Measurements from ENCODE around the gene TEX22. TPM values are rescaled to one million over a fixed set of nuclear protein-coding genes. Genes with fewer than 3 reads are reported as not detected.

Gene TEX22
- total and polyA plus RNA-seq, 2 donors (not counting 1 experiment from before 2014, with no cell fraction given): 1.7 to 7.0 TPM

DNA sequence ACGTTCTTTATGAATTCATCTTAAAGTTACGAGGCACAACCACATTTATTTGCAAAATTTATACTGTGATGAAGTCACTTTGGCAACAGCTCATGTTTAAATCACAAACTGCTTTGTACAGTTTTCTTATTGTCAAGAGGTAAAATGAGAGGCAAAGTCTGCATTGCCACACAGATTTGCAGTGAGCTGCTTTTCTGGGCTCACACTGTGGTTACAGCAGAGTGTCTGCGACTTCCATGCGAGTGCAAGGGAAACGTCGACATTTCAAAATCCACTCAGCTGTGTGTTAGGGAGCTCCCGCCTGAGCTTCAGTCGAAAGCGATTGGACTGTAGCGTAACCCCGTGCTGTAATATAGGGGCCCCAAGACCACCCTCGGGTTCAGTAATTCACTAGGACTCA, 34.3 kb downstream of the TEX22 start:
- H4K20me1 ChIP-seq (ENCODE audit: control insufficient read depth, insufficient read depth, low read length, poor library complexity, severe bottlenecking): peaks cover 70% of the 10 kb centered on the region
- no peaks in the 10 kb centered on the region for H3K9me3 Mint-ChIP-seq (ENCODE audit: insufficient read depth)

DNA sequence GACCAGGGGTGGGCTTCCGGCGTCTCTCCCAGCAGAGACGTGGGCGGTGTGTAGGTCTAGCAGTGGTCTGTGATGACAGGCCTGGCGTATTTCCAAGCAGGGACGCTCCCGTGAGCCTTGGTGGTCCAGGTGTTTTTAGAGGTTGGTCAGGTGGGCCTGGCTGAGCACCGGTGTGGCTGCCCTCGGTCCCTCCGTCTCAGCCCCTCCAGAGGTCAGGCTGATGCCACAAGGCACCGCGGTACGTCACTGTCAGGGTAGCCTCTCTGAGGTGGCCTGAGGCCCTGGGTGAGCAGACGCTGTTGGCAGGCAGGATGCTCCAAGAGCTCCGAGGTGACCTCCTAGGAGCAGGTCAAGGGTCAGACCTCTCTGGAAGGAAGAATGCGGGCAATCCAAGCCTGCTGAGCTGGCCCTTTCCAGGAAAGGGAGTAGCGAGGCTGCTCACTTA, 34.8 kb downstream of the TEX22 start:
- Mint-ChIP-seq H3K27me3 (no peaks in the 10 kb centered on the region), H3K4me3 (no peak overlapping the region), H3K9me3 (ENCODE audit: insufficient read depth) (no peaks in the 10 kb centered on the region), H3K27ac (no peak overlapping the region), H3K4me1 (peaks cover 18% of the 10 kb centered on the region)
- TF ChIP-seq, protein P1, sequence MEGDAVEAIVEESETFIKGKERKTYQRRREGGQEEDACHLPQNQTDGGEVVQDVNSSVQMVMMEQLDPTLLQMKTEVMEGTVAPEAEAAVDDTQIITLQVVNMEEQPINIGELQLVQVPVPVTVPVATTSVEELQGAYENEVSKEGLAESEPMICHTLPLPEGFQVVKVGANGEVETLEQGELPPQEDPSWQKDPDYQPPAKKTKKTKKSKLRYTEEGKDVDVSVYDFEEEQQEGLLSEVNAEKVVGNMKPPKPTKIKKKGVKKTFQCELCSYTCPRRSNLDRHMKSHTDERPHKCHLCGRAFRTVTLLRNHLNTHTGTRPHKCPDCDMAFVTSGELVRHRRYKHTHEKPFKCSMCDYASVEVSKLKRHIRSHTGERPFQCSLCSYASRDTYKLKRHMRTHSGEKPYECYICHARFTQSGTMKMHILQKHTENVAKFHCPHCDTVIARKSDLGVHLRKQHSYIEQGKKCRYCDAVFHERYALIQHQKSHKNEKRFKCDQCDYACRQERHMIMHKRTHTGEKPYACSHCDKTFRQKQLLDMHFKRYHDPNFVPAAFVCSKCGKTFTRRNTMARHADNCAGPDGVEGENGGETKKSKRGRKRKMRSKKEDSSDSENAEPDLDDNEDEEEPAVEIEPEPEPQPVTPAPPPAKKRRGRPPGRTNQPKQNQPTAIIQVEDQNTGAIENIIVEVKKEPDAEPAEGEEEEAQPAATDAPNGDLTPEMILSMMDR (IDR thresholded peaks at IDR 0.05): no peak
- TF ChIP-seq EZH2 (IDR thresholded peaks at IDR 0.05; ENCODE audit: borderline replicate concordance, insufficient read depth, low read depth, low read length, poor library complexity, severe bottlenecking): no peak
- Histone ChIP-seq H3K27ac (ENCODE audit: low read length in 2 of 2) (no peak overlapping the region), H3K4me3 (ENCODE audit: control extremely low read depth in 1 of 5, extremely low read depth in 1 of 5, insufficient read depth in 1 of 5, low read depth in 2 of 5, low read length in 4 of 5) (no peak overlapping the region), H3K9ac (ENCODE audit: low read length) (no peak overlapping the region), H4K20me1 (ENCODE audit: control insufficient read depth, insufficient read depth, low read length, poor library complexity, severe bottlenecking) (peaks cover 73% of the 10 kb centered on the region), H3K79me2 (ENCODE audit: control insufficient read depth, insufficient read depth, low read length) (peaks cover 74% of the 10 kb centered on the region), H3K36me3 (replicated peaks in 1 of 2; ENCODE audit: control extremely low read depth in 1 of 2, control insufficient read depth in 1 of 2, extremely low read depth in 1 of 2, insufficient read depth in 2 of 2, low read length in 1 of 2) (peaks cover 0 to 12% of the 10 kb centered on the region in 2 experiments), H3K4me2 (replicated peaks; ENCODE audit: low read depth, low read length, poor library complexity, severe bottlenecking) (no peak overlapping the region), H2AFZ (ENCODE audit: insufficient read depth, low read depth, low read length, poor library complexity, severe bottlenecking) (no peak overlapping the region), H3K27me3 (replicated peaks in 1 of 4; ENCODE audit: control extremely low read depth in 1 of 4, control insufficient read depth in 3 of 4, insufficient read depth in 4 of 4, low read length in 3 of 4) (no peaks in the 10 kb centered on the region), H3K9me3 (ENCODE audit: control extremely low read depth in 1 of 3, control insufficient read depth in 2 of 3, insufficient read depth in 1 of 3, low read length in 2 of 3) (peaks cover 0 to 20% (median 6%) of the 10 kb centered on the region in 3 donors), H3K4me1 (ENCODE audit: control insufficient read depth in 2 of 2, insufficient read depth in 2 of 2, low read length in 2 of 2) (peaks cover 0 to 16% of the 10 kb centered on the region in 2 donors)
- WGBS (ENCODE audit: insufficient coverage): 92% methylated on average over 15 of the region's 17 CpGs
- POLR2A ChIA-PET: no interaction called here
- DNase-seq (no peak), ATAC-seq (ENCODE audit: low read depth) (no peak)
- intact Hi-C loops (cut with micrococcal nuclease): no loop called here
- CTCF ChIA-PET: no interaction called here

More for the DNA sequence above, 34.3 kb downstream of the TEX22 start:
- peaks cover 0 to 11% of the 10 kb centered on the region in 2 donors for H3K4me1 ChIP-seq (ENCODE audit: control insufficient read depth in 2 of 2, insufficient read depth in 2 of 2, low read length in 2 of 2)
- 99% methylated on average over 10 of the region's 12 CpGs for WGBS (ENCODE audit: insufficient coverage)
- H3K4me2 ChIP-seq (replicated peaks; ENCODE audit: low read depth, low read length, poor library complexity, severe bottlenecking): no peak overlapping the region
- no peak for ATAC-seq (ENCODE audit: low read depth)
- intact Hi-C loops (cut with micrococcal nuclease): no loop called here
- no peak overlapping the region for H3K27ac ChIP-seq (ENCODE audit: low read length in 2 of 2)
- Mint-ChIP-seq H3K4me1 (peaks cover 18% of the 10 kb centered on the region), H3K27ac (no peak overlapping the region), H3K4me3 (no peak overlapping the region), H3K27me3 (no peaks in the 10 kb centered on the region)
- H2AFZ ChIP-seq (ENCODE audit: insufficient read depth, low read depth, low read length, poor library complexity, severe bottlenecking): no peak overlapping the region
- no peak overlapping the region for H3K9ac ChIP-seq (ENCODE audit: low read length)
- ChIA-PET CTCF (no interaction called here), POLR2A (no interaction called here)
- H3K27me3 ChIP-seq (replicated peaks in 1 of 4; ENCODE audit: control extremely low read depth in 1 of 4, control insufficient read depth in 3 of 4, insufficient read depth in 4 of 4, low read length in 3 of 4): no peaks in the 10 kb centered on the region
- TF ChIP-seq, protein P1 (IDR thresholded peaks at IDR 0.05): no peak
- TF ChIP-seq EZH2 (IDR thresholded peaks at IDR 0.05; ENCODE audit: borderline replicate concordance, insufficient read depth, low read depth, low read length, poor library complexity, severe bottlenecking): no peak
- H3K36me3 ChIP-seq (replicated peaks in 1 of 2; ENCODE audit: control extremely low read depth in 1 of 2, control insufficient read depth in 1 of 2, extremely low read depth in 1 of 2, insufficient read depth in 2 of 2, low read length in 1 of 2): peaks cover 0 to 12% of the 10 kb centered on the region in 2 experiments
- H3K4me3 ChIP-seq (ENCODE audit: control extremely low read depth in 1 of 5, extremely low read depth in 1 of 5, insufficient read depth in 1 of 5, low read depth in 2 of 5, low read length in 4 of 5): no peak overlapping the region
- peaks cover 69% of the 10 kb centered on the region for H3K79me2 ChIP-seq (ENCODE audit: control insufficient read depth, insufficient read depth, low read length)
- peaks cover 0 to 19% (median 6%) of the 10 kb centered on the region in 3 donors for H3K9me3 ChIP-seq (ENCODE audit: control extremely low read depth in 1 of 3, control insufficient read depth in 2 of 3, insufficient read depth in 1 of 3, low read length in 2 of 3)
- no peak for DNase-seq
